BJ (cell line): ENCODE measurements around the gene SYS1. TPM values are rescaled to one million over a fixed set of nuclear protein-coding genes. Genes with fewer than 3 reads are reported as not detected.

Experiments
- CTCF ChIA-PET: fragments of 350-600 bp; formaldehyde crosslinking; extraction: SDS; loops from one replicate; lab custom pipeline; 2021; ENCODE audit warnings: antibody characterized with exemption, inconsistent platforms; lab: Yijun Ruan, JAX
- POLR2A ChIA-PET: fragments of 300-600 bp; sonication (Branson Sonifier 250); formaldehyde crosslinking; extraction: SDS; loops from one replicate; lab custom pipeline; 2021; ENCODE audit warnings: antibody characterized with exemption; lab: Charles Lee
- DNase-seq: peaks from one replicate; pipeline ENCODE4 v3.0.0-alpha.2; 2011; ENCODE audit warnings: low read depth
- H3K27me3 ChIP-seq: 2 replicates; pipeline ENCODE4 v1.6.0; 2011; ENCODE audit warnings: low read length; ENCODE audit not compliant: control insufficient read depth, insufficient read depth
- H3K36me3 ChIP-seq: 2 replicates; pipeline ENCODE4 v1.5.1; 2011; ENCODE audit warnings: low read length; ENCODE audit not compliant: control insufficient read depth, insufficient read depth
- H3K4me3 ChIP-seq: 2 replicates; pipeline ENCODE4 v1.5.1; 2011; ENCODE audit warnings: low read depth, mild to moderate bottlenecking, control low read depth, low read length
- CTCF ChIP-seq: IDR thresholded peaks from 2 replicates; pipeline ENCODE4 v1.5.1; 2011; ENCODE audit warnings: low read depth, mild to moderate bottlenecking, control low read depth, inconsistent platforms, low read length, moderate library complexity; ENCODE audit not compliant: insufficient read depth
- polyA plus RNA-seq: library from polyadenylated mRNA; depleted of rRNA; stranded (reverse); fragments of >200 nt; gene quantifications from 2 replicates; pipeline ENCODE4 v1.2.3, GENCODE V29; 2011

The SYS1 gene
- polyA plus RNA-seq, 1 experiment: 71.4 TPM

GRCh38 chr20:45392733-45393132 lies 29.8 kb downstream of the SYS1 start:
- TF ChIP-seq CTCF: no peak
- POLR2A ChIA-PET: interaction anchor here (0.6 kb wide), 1 partner anchor 19 kb away, joined by 3 read pairs; no protein-coding TSS in a partner anchor

GRCh38 chr20:45394221-45395113 lies 31.5 kb downstream of the SYS1 start:
- DNase-seq: no peak
- TF ChIP-seq CTCF: no peak
- POLR2A ChIA-PET: no interaction called here
- CTCF ChIA-PET: interaction anchor here (1.2 to 1.6 kb wide), 3 partner anchors 13 to 43 kb away, joined by 3 to 4 read pairs (median 4); no protein-coding TSS in a partner anchor
- H3K4me3 ChIP-seq: no peak overlapping the region
- no peaks in the 10 kb centered on the region for H3K27me3 ChIP-seq
- no peaks in the 10 kb centered on the region for H3K36me3 ChIP-seq

More at GRCh38 chr20:45392733-45393132, 29.8 kb downstream of the SYS1 start:
- Histone ChIP-seq H3K36me3 (no peaks in the 10 kb centered on the region), H3K4me3 (no peak overlapping the region), H3K27me3 (no peaks in the 10 kb centered on the region)
- DNase-seq: no peak
- CTCF ChIA-PET: interaction anchor here (0.6 to 1.2 kb wide), 4 partner anchors 13 to 48 kb away, joined by 3 to 4 read pairs (median 3); no protein-coding TSS in a partner anchor

DNA sequence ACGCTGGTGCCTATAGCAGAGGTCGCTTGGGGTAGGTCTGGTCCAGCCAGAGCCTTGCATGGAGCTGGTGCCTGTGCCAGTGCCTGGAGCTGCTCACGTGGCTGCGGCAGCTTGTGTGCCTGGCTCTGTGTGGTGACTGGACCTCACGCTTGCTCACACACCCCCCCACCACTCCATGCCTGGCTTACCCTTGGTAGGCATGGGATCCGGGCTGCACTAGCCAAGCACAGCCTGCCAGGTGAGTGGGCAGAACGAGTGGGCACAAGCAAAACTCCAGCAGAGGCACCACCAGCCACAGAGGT lies 32.1 kb downstream of the SYS1 start:
- DNase-seq: no peak
- H3K27me3 ChIP-seq: no peaks in the 10 kb centered on the region
- no peaks in the 10 kb centered on the region for H3K36me3 ChIP-seq
- H3K4me3 ChIP-seq: no peak overlapping the region
- POLR2A ChIA-PET: no interaction called here
- CTCF ChIA-PET: interaction anchor here (1.2 kb wide), 1 partner anchor 21 kb away, joined by 3 read pairs; no protein-coding TSS in a partner anchor
- TF ChIP-seq CTCF: no peak

GRCh38 chr20:45399018-45399417 lies 36.1 kb downstream of the SYS1 start:
- DNase-seq: no peak
- POLR2A ChIA-PET: no interaction called here
- CTCF ChIA-PET: interaction anchor here (1.6 kb wide), 1 partner anchor 25 kb away, joined by 6 read pairs; no protein-coding TSS in a partner anchor
- no peaks in the 10 kb centered on the region for H3K36me3 ChIP-seq
- no peak overlapping the region for H3K4me3 ChIP-seq
- no peak for TF ChIP-seq CTCF
- H3K27me3 ChIP-seq: no peaks in the 10 kb centered on the region

DNA sequence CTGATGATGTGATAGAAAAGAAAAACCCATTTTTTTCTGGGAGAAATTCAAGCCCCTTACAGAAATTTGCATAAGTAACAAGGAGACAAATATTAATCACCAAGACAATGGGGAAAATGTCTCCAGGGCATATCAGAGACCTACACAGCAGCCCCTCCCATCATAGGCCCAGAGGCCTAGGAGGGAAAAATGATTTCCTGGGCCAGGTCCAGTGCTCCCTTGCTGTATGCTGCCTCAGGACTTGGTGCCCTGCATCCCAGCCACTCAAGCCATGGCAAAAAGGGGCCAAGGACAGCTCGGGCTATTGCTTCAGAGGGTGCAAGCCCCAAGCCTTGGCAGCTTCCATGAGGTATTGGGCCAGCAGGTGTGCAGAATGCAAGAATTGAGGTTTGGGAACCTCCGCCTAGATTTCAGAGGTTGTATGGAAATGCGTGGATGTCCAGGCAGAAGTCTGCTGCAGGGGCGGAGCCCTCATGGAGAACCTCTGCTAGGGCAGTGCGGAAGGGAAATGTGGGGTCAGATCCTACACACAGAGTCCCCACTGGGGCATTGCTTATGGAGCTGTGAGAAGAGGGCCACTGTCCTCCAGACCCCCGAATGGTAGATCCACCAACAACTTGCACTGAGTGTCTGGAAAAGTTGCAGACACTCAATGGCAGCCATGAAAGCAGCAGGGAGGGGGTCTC lies 37.5 kb downstream of the SYS1 start:
- DNase-seq: no peak
- Histone ChIP-seq H3K27me3 (no peaks in the 10 kb centered on the region), H3K36me3 (no peaks in the 10 kb centered on the region), H3K4me3 (no peak overlapping the region)
- TF ChIP-seq CTCF: no peak
- POLR2A ChIA-PET: no interaction called here
- CTCF ChIA-PET: interaction anchor here (0.7 to 1.6 kb wide), 2 partner anchors 27 to 30 kb away, joined by 3 to 6 read pairs; no protein-coding TSS in a partner anchor
